COLO668 (cell line): ENCODE measurements around the gene CTAGE9.
"Not testable (repeated sequence)": the region's sequence is repeated elsewhere in the genome, so short reads cannot be mapped to it uniquely, and the experiment has no call there.

Source experiments
- DNase-seq: peaks from one replicate; lab custom pipeline; 2025; ENCODE audit not compliant: unreplicated experiment; lab: John Stamatoyannopoulos, UW

Gene CTAGE9, protein sequence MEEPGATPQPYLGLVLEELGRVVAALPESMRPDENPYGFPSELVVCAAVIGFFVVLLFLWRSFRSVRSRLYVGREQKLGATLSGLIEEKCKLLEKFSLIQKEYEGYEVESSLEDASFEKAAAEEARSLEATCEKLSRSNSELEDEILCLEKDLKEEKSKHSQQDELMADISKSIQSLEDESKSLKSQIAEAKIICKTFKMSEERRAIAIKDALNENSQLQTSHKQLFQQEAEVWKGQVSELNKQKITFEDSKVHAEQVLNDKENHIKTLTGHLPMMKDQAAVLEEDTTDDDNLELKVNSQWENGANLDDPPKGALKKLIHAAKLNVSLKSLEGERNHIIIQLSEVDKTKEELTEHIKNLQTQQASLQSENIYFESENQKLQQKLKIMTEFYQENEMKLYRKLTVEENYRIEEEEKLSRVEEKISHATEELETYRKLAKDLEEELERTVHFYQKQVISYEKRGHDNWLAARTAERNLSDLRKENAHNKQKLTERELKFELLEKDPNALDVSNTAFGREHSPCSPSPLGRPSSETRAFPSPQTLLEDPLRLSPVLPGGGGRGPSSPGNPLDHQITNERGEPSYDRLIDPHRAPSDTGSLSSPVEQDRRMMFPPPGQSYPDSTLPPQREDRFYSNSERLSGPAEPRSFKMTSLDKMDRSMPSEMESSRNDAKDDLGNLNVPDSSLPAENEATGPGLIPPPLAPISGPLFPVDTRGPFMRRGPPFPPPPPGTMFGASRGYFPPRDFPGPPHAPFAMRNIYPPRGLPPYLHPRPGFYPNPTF

DNA sequence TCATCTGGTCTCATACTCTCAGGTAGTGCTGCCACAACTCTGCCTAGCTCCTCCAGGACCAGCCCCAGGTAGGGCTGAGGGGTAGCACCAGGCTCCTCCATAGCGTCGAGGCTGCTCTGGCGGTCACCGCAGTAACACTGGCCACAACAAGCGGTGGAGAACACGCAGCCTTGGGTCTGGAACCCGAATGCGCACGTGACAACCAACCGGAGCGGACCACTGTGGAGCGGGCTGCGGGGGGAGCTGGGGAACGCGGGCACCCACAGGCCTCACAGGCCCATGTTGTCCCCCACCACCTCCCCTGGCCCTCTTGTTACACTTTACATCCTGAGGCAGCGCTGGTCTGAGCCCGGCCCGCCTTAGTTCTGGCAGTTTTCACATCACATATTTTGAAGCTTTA, at the start of gene CTAGE9:
Gene CTAGE9, minus strand, starts transcription at position 101 of the 400 bp plus-strand sequence. Its CDS starts 0 bp downstream, at position 101.
- DNase-seq, result not testable (repeated sequence)

DNA sequence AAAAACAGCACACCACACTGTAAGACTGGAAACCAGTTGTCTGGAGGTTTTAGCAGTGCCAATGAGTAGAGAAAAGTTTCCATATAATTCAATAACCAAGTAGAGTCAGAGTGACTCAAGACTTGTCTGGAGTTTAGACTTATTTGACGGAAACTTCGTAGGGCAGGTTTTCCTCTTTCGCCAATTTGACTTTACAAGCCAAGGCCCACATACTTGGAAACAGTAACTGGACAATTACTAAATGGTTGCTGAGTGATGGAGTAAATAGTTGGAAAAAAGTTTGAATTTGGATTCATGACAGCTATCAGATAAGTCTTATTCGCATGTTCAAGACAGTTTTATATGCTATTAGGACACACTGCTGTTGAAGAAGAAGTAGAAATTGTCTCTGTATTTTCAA, 48.1 kb upstream of the CTAGE9 start:
- DNase-seq, result no peak

DNA sequence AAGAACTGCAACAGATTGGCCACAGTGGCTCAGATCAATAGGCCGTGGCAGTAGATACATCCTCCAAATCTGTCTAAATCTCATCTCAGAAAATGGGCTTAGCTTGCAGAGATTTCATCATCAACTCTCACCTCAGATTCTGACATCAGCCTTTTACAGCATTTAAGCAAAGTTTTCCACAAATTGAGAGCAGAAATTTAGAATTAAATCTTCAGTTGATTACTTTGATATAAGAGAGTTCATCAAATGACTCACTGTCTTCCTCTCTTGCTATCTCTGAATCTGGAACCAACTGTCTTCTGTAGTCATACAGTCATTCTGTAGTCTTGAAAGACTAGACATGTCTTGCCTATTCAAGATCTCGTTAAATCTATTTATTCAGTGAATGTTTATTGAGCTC, 45.2 kb upstream of the CTAGE9 start:
- no peak for DNase-seq

DNA sequence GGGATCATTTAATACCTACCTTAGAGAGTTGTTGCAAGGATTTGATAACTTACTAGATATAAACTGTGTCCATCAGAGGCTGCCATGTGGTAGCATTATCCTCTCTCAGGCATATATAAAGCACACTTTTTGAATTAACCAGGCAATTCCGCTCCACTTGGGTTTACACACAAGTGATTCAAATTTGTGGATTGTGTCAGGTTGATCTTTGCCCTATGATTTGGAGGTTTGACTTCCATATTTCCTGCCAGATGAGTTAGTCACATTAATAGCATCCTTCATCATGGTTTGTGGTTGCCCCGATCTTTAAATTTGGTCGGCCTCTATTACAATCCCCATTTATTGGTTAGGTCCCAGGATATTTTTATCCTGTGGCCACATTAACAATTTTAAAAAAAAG, 44.8 kb upstream of the CTAGE9 start:
- DNase-seq, result no peak

DNA sequence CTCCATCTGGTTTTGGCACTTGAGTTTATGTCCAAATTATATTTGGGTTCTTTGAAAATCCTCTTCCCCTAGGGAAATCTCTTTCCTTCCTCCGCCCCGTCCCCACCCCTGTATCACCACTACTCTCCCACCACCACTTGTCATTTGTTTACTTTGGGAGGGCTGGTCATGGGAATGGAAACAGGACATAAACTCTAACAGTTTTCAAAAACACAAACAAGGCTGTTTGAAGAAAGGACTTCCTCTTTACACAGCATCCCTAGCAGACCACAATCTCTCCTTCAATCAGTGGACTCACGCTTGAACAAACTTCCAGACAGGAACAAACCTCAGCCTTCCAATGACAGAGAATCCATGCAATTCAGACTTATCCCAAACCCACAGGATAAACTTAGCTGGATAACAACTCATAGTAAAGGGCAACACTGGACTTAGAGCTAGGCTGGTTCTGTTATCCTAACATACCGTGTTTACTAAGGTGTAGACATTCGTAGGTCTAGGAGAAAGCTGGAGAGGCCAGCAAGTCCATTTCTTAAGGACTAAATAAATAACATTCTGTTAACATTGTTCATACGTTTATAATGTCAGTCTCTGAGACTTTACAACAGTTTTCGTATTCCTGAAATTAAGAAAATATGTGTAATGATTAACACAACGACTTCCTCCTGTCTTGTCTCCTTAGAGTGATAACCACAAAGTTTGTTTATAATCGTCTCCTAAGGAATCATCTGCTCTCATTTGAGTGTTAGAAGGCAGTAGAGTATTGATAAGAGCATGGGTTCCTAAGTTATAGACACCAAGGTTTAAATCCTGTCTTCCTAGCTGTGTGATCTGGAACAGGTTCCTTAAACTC, 44.1 kb upstream of the CTAGE9 start:
- no peak for DNase-seq

DNA sequence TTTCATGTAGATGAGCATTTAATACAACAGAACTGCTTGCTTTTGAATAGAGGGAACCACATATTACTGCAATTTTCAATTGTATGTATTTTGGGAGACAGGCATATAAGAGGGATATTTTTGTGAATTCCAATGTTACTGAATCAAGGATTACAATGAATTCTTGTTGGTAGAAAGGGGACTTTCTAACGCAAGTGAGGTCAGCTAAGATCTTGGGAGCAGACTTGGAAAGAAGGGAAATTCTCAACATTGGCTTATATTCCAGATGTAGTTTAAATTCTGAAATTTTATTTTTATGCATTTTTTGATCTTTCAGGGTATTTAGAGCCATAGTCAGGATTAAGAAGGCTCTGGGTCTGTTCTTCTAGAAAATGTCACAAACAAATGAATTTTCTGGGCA, 43.3 kb upstream of the CTAGE9 start:
- DNase-seq, result no peak

DNA sequence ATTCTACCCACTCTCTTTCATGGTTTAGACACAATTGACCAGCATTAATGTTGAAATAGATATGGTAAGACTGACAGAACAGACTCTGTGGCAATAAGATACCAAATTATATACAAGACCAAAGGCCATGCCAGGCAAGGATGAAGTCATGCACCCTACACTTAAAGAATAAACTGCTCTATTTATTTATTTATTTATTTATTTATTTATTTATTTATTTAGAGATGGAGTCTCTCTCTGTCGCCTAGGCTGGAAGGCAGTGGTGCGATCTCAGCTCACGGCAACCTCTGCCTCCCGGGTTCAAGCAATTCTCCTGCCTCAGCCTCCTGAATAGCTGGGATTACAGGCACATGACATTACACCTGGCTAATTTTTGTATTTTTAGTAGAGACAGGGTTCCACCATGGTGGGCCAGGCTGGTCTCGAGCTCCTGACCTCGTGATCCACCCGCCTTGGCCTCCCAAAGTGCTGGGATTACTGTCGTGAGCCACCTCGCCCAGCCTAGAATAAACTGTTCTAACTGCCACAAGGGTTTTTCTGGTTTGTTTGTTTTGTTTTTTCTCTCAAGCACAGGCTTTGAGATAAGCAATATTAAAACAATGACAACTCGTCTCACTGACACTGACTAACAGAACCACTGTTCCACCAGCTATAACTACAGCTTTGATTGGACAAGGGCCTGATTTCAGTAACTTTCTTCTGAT, 40.3 kb upstream of the CTAGE9 start:
- not testable (repeated sequence) for DNase-seq

DNA sequence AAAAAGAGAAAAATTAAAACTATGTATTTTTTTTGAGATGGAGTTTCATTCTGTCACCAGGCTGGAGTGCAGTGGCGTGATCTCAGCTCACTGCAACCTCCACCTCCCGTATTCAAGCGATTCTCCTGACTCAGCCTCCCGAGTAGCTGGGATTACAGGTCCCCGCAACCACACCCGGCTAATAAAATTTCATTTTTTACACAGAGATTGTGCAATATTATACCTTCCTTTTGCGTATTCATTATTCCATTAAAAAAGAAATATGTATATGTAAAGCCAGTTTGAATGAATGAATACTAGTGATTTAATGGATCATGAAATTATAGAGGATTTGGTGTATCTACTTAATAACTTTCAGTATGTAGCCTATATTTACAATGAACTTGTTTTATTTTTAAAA, 38.2 kb upstream of the CTAGE9 start:
- DNase-seq, result no peak

DNA sequence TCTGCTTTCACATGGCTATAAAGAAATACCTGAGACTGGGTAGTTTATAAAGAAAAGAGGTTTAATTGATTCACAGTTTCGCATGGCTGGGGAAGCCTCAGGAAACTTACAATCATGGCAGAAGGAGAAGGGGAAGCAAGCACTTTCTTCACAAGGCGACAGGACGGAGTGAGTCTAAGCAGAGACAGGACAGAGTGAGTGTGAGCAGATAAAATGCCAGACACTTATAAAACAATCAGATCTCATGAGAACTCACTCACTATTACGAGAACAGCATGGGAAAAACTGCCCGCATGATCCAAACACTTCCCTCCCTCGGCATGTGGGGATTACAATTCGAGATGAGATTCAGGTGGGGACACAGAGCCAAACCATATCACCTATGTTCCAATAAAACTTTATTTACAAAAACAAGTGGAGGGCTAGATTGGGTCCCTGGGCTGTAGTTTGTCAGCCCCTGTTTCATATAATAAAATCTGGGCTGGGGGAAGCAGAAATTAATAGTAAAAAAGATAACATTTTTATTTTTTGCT, 37.1 kb upstream of the CTAGE9 start:
- no peak for DNase-seq

DNA sequence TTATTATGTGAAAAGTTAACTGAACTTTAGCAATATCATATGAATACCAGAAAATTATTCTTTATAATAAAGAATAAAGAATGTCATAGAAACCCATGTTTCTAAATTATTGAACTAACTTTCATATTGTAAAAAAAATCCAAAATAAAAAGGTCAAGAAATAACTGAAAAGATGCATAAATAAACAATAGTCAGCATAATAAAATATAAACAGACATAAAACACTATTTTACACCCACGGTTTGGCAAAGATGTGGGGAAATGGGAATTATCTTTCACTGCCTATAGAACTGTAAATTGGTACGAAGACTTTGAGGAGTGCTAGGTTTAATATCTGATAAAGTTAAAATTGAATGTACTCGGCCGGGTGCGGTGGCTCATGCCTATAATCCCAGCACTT, 34.7 kb upstream of the CTAGE9 start:
- DNase-seq, result no peak

DNA sequence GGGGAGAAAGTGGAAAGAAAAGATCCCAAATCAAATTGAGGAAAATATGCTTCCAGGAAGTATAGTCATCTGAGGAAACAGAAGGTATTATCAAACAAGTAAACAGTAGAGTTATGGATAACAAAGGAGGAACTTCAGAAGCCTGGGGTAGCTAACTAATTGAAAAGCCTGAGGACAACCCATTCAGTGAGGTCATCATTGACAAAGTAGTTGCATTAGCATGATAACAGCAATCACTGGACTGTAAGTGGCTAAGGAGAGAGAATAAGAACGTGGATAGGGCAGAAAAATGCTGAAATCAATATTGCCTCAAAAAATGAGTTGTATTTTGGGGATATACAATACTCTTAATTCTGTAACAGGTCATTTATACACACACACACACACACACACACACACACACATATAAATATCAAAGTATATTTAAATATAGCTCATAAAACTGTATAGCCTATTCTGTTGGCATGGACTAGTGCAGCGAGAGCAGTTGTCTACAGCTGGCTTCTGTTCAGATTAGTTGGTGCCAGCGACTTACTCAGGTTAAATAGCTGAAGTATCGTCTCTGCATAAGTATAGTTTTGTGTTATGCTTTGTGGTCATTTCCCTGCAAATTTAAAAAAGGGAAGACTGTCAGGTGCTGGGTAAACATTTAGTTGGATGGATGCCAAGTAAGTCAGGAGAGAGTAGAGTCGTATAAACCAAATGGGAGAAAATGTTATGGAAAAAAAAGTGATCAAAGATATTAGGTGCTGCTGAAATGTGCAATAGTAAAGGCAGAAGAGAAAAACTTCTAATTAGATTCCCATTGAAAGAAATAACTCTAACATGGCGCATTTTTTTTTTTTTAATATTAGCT, 33.8 kb upstream of the CTAGE9 start:
- no peak for DNase-seq

DNA sequence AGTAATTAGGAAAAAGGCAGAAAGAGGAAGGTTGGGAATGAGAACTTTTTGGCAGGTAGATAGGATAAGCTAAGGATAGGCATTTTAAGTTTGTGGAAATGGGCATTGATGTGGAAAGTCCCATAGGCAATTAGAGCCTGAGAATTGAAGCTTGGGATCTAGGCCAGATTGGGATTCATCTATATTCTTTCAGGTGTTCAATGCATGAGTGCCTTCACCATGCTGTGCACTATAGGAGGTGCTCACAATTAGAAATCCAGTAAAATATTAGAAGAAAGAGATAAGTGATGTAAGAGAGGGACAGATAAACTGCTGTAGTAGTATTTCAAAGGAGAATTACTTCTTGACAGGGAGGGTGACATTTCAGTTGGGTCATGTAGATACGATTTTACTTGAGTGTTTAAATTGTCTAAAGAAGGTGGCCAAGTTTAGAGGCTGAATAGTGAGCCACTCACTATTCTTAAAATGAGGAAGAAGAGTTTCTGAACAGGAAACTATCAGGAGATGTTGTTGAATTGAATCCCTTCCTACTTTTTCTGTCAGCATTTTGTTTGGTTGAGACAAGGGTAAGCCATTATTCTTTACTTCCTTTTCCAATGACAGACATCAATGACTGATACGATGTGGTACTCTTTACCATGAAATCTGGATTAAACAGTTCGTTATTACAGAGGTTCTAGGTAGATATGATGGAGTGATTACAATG, 31.0 kb upstream of the CTAGE9 start:
- DNase-seq, result no peak

DNA sequence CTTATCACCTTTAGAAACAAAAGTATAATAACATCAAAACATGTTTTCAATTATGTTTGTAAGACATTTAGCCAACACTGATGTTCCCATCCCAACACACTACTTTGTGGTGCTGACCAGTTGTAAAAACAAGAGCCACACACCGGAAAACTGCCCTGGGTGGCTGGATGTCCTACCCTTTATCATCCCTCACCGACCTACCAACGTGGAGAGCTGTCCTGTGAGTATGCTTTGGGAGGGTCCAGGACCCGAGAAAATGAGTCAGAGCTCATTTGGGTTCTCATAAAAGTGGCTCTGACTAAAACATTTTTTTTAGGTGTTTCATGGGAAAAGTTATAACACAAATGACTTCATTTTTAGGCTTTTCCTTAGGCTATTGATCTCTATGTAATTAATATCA, 29.3 kb upstream of the CTAGE9 start:
- no peak for DNase-seq

DNA sequence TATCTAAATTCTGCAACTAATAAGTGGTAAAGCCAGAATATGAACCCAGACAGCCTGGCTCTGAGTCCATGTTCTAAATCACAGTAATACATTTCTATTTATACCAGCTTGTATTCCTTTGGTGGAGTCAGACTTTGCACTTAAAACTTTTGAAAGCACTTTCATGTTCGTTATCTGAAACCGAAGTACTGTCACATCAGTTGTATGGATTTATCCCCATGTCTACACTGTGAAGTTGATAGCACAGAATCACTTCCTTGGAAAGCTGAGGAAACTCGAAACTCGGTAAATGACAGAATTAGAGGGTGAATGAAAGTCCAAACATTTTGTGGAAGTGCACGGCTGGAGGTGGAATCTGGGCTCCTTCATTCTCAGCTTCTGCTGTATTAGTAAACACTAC, 28.3 kb upstream of the CTAGE9 start:
- no peak for DNase-seq

DNA sequence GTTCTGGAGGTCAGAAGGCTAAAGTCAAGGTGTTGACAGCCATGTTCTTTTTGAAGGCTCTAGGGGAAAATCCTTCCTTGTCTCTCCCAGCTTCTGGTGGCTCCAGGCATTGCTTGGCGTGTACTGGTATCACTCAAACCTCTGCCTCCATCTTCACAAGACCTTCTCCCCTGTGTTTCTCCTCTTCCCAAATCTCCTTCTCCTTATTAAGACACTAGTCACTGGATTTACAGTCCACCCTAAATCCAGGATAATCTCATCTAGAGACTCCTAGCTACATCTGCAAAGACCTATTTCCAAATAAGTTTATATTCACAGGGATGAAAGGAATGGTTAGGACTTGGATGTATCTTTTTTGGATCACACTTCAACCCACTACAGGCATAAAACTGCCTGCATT, 26.0 kb upstream of the CTAGE9 start:
- no peak for DNase-seq

DNA sequence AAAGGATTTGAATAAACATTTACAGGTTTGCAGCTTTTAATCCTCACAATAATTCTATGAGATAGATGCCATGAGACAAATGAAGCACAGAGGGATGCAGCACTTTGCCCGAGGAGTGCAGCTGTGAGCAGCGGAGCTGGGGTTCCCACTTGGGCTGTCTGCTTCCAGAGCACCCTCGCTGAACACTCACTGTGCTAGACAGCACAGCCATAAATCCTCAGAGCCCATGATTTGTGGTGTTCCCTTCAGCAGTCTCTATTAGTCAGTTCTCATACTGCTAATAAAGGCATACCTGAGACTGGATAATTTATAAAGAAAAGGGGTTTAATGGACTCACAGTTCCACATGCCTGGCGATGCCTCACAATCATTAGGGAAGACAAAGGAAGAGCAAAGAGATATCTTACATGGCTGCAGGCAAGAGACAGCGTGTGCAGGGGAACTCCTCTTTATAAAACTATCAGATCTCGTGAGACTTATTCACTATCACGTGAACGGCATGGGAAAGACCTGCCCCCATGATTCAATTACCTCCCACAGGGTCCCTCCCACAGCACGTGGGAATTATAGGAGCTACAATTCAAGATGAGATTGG, 25.3 kb upstream of the CTAGE9 start:
- DNase-seq, result no peak

DNA sequence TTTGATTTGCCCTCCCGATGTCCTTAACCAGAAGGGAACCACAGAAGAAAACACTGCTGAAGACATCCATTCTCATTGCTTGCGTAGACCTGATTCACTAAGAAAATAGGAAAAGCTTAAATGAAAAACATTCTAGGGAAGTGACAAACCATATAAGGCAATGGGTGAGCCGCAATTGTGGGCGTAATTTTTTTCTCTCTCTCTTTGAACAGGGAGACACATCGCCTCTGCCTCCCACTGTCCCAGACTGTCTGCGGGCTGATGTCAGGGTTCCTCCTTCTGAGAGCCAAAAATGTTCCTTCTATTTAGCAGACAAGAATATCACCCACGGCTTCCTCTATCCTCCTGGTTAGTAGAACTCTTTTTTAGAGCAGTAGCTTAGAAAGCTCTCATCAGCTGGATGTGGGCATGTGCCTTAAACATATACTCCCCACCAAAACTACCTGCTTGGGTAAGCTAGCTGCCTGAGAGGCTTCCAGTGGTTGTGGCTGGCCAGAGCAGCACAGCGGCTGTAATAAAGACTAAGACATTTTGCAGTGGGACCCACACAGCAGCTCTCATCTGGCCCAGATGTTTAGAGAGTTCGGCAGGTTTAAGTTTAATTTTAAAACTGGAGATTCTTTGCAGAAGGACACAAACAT, 22.7 kb upstream of the CTAGE9 start:
- DNase-seq, result no peak

DNA sequence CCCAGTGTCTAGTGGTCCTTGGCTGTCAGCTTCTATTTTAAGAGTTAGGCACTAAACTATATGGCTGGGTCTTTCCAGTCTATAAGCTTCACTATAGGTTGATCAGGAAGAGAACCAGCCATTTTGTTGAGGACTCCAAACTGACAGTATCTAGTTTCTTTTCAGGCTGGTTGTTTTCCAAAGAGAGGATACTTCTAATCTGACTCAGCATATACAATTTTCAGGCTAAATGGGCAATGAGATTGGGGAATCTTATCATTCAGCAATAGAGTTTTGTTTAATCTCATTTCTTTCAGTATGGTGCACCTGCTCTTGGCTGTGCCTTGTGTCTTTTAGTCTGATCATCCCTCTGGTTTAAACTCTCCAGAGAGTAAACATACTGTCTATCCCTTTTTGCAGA, 20.4 kb upstream of the CTAGE9 start:
- no peak for DNase-seq
